H1 (cell line): ENCODE results near the gene GPRIN1. TPM values are rescaled to one million over a fixed set of nuclear protein-coding genes. Genes with fewer than 3 reads are reported as not detected.

Experiments
- polyA plus RNA-seq, 7 experiments: library from polyadenylated mRNA; depleted of rRNA in 3 of 7; stranded (reverse) in 5 of 7; unstranded in 2 of 7; fragments of >200 nt in 5 of 7; fragments of 200-250 nt in 2 of 7; gene quantifications; 1 replicate in 5 of 7; 2 replicates in 1 of 7; 4 replicates in 1 of 7; pipeline versions ENCODE4 v1.2.1 to v1.2.3, GENCODE V29; 2011 to 2013; ENCODE audit warnings: missing spikeins in 2 of 7, mixed read lengths in 2 of 7
- total RNA-seq: library from RNA; stranded (reverse); fragmentation: NEBNext Ultra II Directional; extraction: Animal tissue kit (Norgen Biotek cat#: 25700); gene quantifications from 2 replicates; pipeline ENCODE4 v1.2.1, GENCODE V29; 2021
- TF ChIP-seq, protein P1 (sequence below): IDR thresholded peaks from 2 replicates; pipeline ENCODE4 v1.6.1; 2011; ENCODE audit warnings: low read depth, mild to moderate bottlenecking, low read length; ENCODE audit not compliant: insufficient read depth

GPRIN1 gene
- total and polyA plus RNA-seq, 2 of the 8 experiments (the other 6 are each of a cell fraction or from before 2014, with no cell fraction given), result 3.3 to 12.0 TPM

DNA sequence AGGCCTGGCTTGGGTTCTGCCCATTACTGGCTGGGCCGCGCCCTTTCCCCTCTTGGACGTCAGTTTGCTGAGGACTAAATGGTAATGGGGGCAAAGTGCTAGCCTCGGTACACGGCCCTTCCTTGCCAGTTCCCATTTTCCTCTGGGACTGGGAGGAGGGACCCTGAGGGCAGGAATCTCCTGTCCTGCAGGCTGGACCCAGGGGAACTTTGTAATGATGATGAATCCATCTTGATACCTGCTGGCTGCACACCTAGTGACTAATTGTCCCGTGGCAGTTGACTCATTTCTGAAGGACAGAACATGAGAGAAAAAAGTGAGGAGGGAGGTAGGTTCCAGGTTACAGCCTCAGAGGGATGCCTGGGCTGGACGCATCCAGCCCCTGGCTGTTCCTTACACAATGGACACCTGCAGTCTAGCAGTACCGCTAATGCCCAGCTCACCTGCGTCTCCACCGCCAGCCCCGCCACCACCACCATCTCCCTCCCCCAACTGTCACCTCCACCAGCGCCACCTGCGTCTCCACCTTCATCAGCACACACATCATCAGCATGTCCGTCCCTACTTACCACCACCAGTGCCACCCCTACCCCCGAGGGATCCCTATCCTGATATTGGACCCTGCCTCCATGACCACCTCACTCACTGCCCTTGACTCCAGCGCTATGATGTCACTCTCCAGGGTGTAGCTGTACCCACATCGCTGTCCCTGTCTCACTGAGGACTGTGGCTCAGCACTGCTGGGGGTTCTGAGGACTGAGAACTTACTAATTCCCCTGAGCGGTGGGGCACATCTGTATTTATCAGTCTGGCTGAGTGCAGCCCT lies 56.5 kb downstream of the GPRIN1 start (continued):
- TF ChIP-seq, protein P1, sequence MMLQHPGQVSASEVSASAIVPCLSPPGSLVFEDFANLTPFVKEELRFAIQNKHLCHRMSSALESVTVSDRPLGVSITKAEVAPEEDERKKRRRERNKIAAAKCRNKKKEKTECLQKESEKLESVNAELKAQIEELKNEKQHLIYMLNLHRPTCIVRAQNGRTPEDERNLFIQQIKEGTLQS, result no peak
